Uterus (tissue), 4 donors: ENCODE data around the gene HMGXB3. TPM values are rescaled to one million over a fixed set of nuclear protein-coding genes. Genes with fewer than 3 reads are reported as not detected.

Source experiments
- DNase-seq, 2 donors: peaks; one replicate each; pipeline ENCODE4 v3.0.0-alpha.2; 2019 to 2020
- H3K27ac ChIP-seq, 2 donors: fragments of 200-600 bp; sonication (generic); 1 replicate in 1 of 2; 2 replicates in 1 of 2; pipeline ENCODE4 v1.5.1; 2016 to 2018
- H3K27me3 ChIP-seq, 2 donors: fragments of 200-600 bp; sonication (generic); one replicate each; pipeline ENCODE4 v1.5.1; 2018 to 2019; ENCODE audit warnings: control low read depth in 1 of 2
- H3K36me3 ChIP-seq, 2 donors: fragments of 200-600 bp; sonication (generic); one replicate each; pipeline ENCODE4 v1.5.1; 2019; ENCODE audit warnings: control low read depth in 1 of 2
- H3K4me1 ChIP-seq, 2 donors: fragments of 200-600 bp; sonication (generic); one replicate each; pipeline ENCODE4 v1.5.1; 2018 to 2019; ENCODE audit warnings: control low read depth in 1 of 2
- H3K4me3 ChIP-seq, 2 donors: fragments of 200-600 bp; sonication (generic); 1 replicate in 1 of 2; 2 replicates in 1 of 2; pipeline ENCODE4 v1.5.1; 2018 to 2019; ENCODE audit warnings: mild to moderate bottlenecking in 1 of 2
- H3K9me3 ChIP-seq, 2 donors: fragments of 200-600 bp; sonication (generic); one replicate each; pipeline ENCODE4 v1.5.1; 2019; ENCODE audit warnings: control low read depth in 1 of 2
- POLR2A ChIP-seq, 2 donors: fragments of 450-650 bp; IDR thresholded peaks; one replicate each; pipeline ENCODE4 v1.6.1; 2016; ENCODE audit warnings: antibody characterized with exemption in 2 of 2, mild to moderate bottlenecking in 1 of 2, moderate library complexity in 1 of 2
- intact Hi-C: fragments of 100-400 bp; cut with DNase I; formaldehyde crosslinking; loops from one replicate; pipeline ENCODE4 v1.15.1; 2023; ENCODE audit warnings: low total_unique reads
- total RNA-seq, 4 donors: library from RNA; depleted of rRNA in 3 of 4; stranded (reverse); fragments of >200 nt in 3 of 4; gene quantifications; one replicate each; pipeline versions ENCODE4 v1.1.0 to v1.2.4, GENCODE V29; 2014 to 2023
- TF ChIP-seq, protein P1 (sequence below), 4 experiments: fragments of 200-600 bp in 2 of 4; fragments of 450-650 bp in 2 of 4; sonication (generic) in 2 of 4; IDR thresholded peaks; one replicate each; pipeline ENCODE4 v1.5.1; 2016 to 2019; ENCODE audit warnings: antibody characterized with exemption in 4 of 4, mild to moderate bottlenecking in 2 of 4, moderate library complexity in 1 of 4
- donor health status: DM: yes; HTN: yes; CAD: no.

HMGXB3 gene
- total RNA-seq, 4 donors from 2014 or later, result 19.0 to 43.4 (median 30.2) TPM

DNA sequence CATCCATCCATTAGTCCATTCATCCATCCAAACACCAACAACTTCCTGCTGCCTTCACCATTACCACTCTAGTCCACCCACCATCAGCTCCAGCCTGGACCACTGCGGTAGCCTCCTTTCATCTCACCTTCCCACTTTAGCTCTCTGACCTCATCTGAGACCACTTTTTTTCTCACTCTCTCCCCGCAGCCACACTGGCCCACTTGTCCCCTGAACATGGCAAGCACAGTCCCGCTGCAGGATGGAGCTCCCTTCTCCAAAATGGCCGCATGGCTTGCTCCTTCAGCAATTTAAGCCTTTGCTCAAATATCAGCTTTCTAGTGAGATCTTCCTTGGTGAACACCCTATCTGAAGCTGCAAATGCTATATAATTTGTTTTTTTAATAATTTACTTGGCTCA is 74.7 kb downstream of the HMGXB3 start:
- peak in 1 of 2 donors; percentile 3 for DNase-seq
- Histone ChIP-seq H3K9me3 (no peaks in the 10 kb centered on the region), H3K27ac (no peak overlapping the region), H3K27me3 (no peaks in the 10 kb centered on the region), H3K4me3 (no peak overlapping the region), H3K4me1 (no peaks in the 10 kb centered on the region), H3K36me3 (no peaks in the 10 kb centered on the region)
- no peak for TF ChIP-seq POLR2A (IDR thresholded peaks at IDR 0.05)
- TF ChIP-seq, protein P1, sequence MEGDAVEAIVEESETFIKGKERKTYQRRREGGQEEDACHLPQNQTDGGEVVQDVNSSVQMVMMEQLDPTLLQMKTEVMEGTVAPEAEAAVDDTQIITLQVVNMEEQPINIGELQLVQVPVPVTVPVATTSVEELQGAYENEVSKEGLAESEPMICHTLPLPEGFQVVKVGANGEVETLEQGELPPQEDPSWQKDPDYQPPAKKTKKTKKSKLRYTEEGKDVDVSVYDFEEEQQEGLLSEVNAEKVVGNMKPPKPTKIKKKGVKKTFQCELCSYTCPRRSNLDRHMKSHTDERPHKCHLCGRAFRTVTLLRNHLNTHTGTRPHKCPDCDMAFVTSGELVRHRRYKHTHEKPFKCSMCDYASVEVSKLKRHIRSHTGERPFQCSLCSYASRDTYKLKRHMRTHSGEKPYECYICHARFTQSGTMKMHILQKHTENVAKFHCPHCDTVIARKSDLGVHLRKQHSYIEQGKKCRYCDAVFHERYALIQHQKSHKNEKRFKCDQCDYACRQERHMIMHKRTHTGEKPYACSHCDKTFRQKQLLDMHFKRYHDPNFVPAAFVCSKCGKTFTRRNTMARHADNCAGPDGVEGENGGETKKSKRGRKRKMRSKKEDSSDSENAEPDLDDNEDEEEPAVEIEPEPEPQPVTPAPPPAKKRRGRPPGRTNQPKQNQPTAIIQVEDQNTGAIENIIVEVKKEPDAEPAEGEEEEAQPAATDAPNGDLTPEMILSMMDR (IDR thresholded peaks at IDR 0.05), result no peak
- intact Hi-C loops, result no loop called here

DNA sequence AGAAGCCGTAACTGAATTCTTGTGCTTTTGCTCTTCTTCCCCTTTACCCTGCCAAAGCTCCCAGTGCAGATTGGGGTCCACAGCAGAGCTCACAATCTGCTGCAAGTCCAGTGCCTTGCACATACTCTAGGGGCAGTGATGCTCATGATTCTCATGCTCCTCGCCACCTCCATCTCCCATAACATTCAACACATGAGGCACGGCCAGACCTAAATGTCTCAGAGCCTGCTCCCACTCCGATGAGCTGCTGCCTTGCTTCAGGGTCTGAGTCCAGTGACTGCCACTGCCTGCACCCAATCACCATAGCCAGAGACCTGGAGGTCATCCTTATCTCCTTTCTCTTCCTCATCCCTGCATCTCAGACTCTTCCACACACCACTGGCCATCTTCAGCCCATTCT is 75.3 kb downstream of the HMGXB3 start:
- Histone ChIP-seq H3K9me3 (no peaks in the 10 kb centered on the region), H3K4me1 (no peaks in the 10 kb centered on the region), H3K27ac (no peak overlapping the region), H3K4me3 (no peak overlapping the region), H3K27me3 (no peaks in the 10 kb centered on the region), H3K36me3 (no peaks in the 10 kb centered on the region)
- intact Hi-C loops, result no loop called here
- DNase-seq, result peak in 1 of 2 donors; percentile 2
- TF ChIP-seq, protein P1 (IDR thresholded peaks at IDR 0.05), result no peak
- no peak for TF ChIP-seq POLR2A (IDR thresholded peaks at IDR 0.05)

- H3K36me3 ChIP-seq, result no peaks in the 10 kb centered on the region
- intact Hi-C loops, result no loop called here
- TF ChIP-seq, protein P1 (IDR thresholded peaks at IDR 0.05), result no peak
- TF ChIP-seq POLR2A (IDR thresholded peaks at IDR 0.05), result no peak
Measured at GRCh38 chr5:150077060-150077459, 76.5 kb downstream of the HMGXB3 start.

GRCh38 chr5:150077996-150078801 is 77.7 kb downstream of the HMGXB3 start:
- intact Hi-C loops, result no loop called here
- Histone ChIP-seq H3K27me3 (no peaks in the 10 kb centered on the region), H3K9me3 (no peaks in the 10 kb centered on the region), H3K4me3 (no peak overlapping the region), H3K4me1 (no peaks in the 10 kb centered on the region), H3K27ac (no peak overlapping the region), H3K36me3 (no peaks in the 10 kb centered on the region)
- no peak for DNase-seq
- TF ChIP-seq POLR2A (IDR thresholded peaks at IDR 0.05), result no peak
- TF ChIP-seq, protein P1 (IDR thresholded peaks at IDR 0.05), result no peak

More at GRCh38 chr5:150077060-150077459, 76.5 kb downstream of the HMGXB3 start:
- Histone ChIP-seq H3K4me1 (no peaks in the 10 kb centered on the region), H3K27ac (no peak overlapping the region), H3K27me3 (no peaks in the 10 kb centered on the region), H3K9me3 (no peaks in the 10 kb centered on the region), H3K4me3 (no peak overlapping the region)
- no peak for DNase-seq

GRCh38 chr5:150078802-150079689 is 78.5 kb downstream of the HMGXB3 start:
- Histone ChIP-seq H3K4me1 (no peaks in the 10 kb centered on the region), H3K36me3 (no peaks in the 10 kb centered on the region), H3K4me3 (no peak overlapping the region), H3K27ac (no peak overlapping the region), H3K9me3 (no peaks in the 10 kb centered on the region), H3K27me3 (no peaks in the 10 kb centered on the region)
- no peak for TF ChIP-seq POLR2A (IDR thresholded peaks at IDR 0.05)
- TF ChIP-seq, protein P1 (IDR thresholded peaks at IDR 0.05), result no peak
- DNase-seq, result no peak
- intact Hi-C loops, result no loop called here
